Ammon's horn (tissue), 1 donor: ENCODE results near the gene FOS.

Source experiments
- DNase-seq: peaks from one replicate; pipeline ENCODE4 v3.0.0-alpha.2; 2016; ENCODE audit warnings: low spot score

FOS gene

GRCh38 chr14:75318353-75318752 lies 39.7 kb downstream of the FOS start:
- DNase-seq, result no peak

DNA sequence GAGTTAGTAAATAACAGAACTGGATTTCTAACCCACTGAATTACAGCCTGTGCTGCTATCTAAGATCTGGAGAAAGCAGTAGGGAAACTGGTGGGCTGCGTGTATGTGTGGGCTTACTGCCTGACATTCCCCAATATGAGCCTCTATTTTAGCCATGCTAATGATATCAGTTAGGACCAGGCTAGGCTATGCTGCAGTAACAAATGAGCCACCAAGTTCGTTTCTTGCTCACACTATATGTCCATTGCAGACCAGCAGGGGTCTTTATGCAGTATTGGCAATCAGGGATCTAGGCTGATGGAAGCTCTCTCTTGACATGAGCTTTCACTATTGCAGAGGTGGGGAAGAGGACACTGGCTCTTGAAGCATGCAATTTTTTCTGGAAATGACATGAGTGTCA lies 40.4 kb downstream of the FOS start:
- DNase-seq, result no peak

DNA sequence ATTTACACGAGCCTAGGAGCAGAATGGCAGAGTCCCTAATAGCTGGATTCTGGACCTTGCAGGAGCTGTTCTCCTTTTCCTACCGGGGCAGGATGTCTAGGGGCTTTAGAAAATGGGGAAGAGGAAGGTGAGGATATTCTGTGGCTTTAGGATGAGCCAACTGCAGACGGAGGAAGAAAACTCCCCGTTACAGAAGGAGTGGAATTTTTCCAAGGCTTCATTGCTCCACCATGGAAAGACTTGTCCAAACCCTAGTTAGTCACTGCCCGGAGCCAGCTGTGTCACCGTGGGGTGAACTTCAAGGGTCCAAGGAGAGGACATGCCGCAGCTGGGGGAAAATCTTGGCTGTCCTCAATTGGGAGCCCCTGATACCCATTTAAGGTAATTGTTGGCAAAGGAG lies 41.6 kb downstream of the FOS start:
- DNase-seq, result no peak

GRCh38 chr14:75322746-75323145 lies 44.1 kb downstream of the FOS start:
- no peak for DNase-seq

DNA sequence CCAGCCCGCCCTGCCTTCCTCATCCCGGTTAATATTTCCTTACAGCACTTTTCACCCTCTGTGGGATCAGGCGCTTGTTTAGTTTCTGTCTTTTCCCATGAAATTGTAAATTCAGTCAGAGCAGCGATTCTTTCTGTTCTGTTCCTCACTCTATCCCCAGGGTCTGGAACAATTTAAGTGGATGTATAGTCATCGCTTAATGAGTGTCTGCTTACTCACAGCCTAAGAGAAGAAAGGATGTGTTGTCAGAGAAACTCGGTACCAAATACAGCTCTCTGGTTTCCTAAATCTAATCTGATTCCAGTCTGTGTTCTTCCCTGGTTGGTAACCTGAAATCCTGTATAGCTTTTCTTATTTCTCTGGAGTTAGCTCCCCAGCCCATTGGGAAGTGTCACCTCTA lies 44.9 kb downstream of the FOS start:
- no peak for DNase-seq

DNA sequence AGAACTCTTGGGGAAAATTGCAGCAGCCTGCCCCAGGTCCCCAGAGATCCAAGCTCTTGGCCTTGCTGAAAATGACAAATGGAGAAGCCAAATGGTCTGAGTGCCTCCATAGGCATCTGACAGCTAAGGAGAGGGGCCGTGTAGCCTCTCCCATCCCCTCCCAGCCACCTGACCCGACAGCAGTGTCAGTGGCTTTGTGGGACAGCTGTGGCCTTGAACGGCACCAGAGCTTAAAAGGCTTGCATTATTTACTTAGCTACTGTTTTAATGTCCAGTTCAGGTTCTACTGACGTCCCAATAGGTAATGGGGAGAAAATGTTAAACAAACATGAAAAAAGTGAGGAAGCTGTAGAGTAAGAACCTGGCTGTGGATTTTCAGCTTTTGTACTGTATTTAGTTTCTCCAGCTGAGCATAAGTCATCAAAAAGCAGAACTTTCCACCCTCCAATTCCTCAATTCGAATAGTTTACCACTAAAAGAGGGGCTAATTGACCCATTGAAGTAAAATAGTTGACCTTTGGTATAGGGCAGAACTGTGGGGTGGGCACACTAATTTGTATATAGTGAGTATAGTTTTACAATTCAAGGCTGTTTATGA lies 50.0 kb downstream of the FOS start:
- no peak for DNase-seq

GRCh38 chr14:75329369-75329768 lies 50.7 kb downstream of the FOS start:
- no peak for DNase-seq

- DNase-seq, result peak; percentile 38
Observed at GRCh38 chr14:75331471-75331870, 52.8 kb downstream of the FOS start.
